Stomach (tissue), 9 donors: ENCODE results near the gene SPNS2. TPM values are rescaled to one million over a fixed set of nuclear protein-coding genes. Genes with fewer than 3 reads are reported as not detected.

Experiments
- DNase-seq, 2 donors: peaks; one replicate each; pipeline versions ENCODE4 v3.0.0 to v3.0.0-alpha.2; 2013 to 2019
- H3K27ac ChIP-seq, 5 donors: fragments of 200-600 bp in 4 of 5; sonication (generic) in 4 of 5; one replicate each; pipeline ENCODE4 v1.5.1; 2013 to 2019; ENCODE audit warnings: mild to moderate bottlenecking in 1 of 5, moderate library complexity in 1 of 5
- H3K27me3 ChIP-seq, 3 donors: fragments of 200-600 bp; sonication (generic); one replicate each; pipeline ENCODE4 v1.5.1; 2017 to 2019; ENCODE audit warnings: mixed run types in 1 of 3
- H3K36me3 ChIP-seq, 4 donors: fragments of 200-600 bp; sonication (generic); 1 replicate in 3 of 4; 2 replicates in 1 of 4; pipeline ENCODE4 v1.5.1; 2016 to 2019
- H3K4me1 ChIP-seq, 4 donors: fragments of 200-600 bp; sonication (generic); one replicate each; pipeline ENCODE4 v1.5.1; 2016 to 2019
- H3K4me3 ChIP-seq, 4 donors: fragments of 200-600 bp; sonication (generic) in 3 of 4; one replicate each; pipeline ENCODE4 v1.5.1; 2016 to 2019; ENCODE audit warnings: mild to moderate bottlenecking in 1 of 4
- H3K9me3 ChIP-seq, 4 donors: fragments of 200-600 bp; sonication (generic); one replicate each; pipeline ENCODE4 v1.5.1; 2016 to 2019
- CTCF ChIP-seq, 7 experiments: fragments of 450-650 bp in 4 of 7; fragments of 200-600 bp in 3 of 7; sonication (generic) in 3 of 7; IDR thresholded peaks; one replicate each; pipeline ENCODE4 v1.5.1; 2016 to 2019; ENCODE audit warnings: antibody characterized with exemption in 7 of 7, control low read depth in 2 of 7, mild to moderate bottlenecking in 1 of 7
- EP300 ChIP-seq: sonication (generic); formaldehyde crosslinking; IDR thresholded peaks from one replicate; pipeline ENCODE4 v1.6.1; 2017; ENCODE audit warnings: antibody characterized with exemption
- POLR2A ChIP-seq, 4 donors: fragments of 450-650 bp; IDR thresholded peaks; one replicate each; pipeline ENCODE4 v1.6.1; 2016; ENCODE audit warnings: antibody characterized with exemption in 4 of 4, control low read depth in 2 of 4, mild to moderate bottlenecking in 1 of 4, moderate library complexity in 1 of 4
- POLR2AphosphoS5 ChIP-seq, 3 donors: sonication (generic); formaldehyde crosslinking; IDR thresholded peaks; one replicate each; pipeline ENCODE4 v1.6.1; 2016; ENCODE audit warnings: antibody characterized with exemption in 3 of 3
- WGBS, 5 donors: extraction: QIAGEN DNeasy Blood & Tissue Kit in 3 of 5; methylation state at CpG; one replicate each; pipeline versions ENCODE4 v1.1.5 to v1.1.7; 2013 to 2018; 5-methylcytosine and 5-hydroxymethylcytosine counted together
- intact Hi-C: fragments of 100-400 bp; cut with DNase I; formaldehyde crosslinking; loops from one replicate; pipeline ENCODE4 v1.15.1; 2023; ENCODE audit warnings: low total_unique reads
- polyA plus RNA-seq, 3 donors: library from polyadenylated mRNA; stranded (reverse); fragments of 200-250 nt; gene quantifications; one replicate each; pipeline ENCODE4 v1.2.3, GENCODE V29; 2013
- total RNA-seq, 5 donors: library from RNA; depleted of rRNA; stranded (reverse); fragments of >200 nt; gene quantifications; one replicate each; pipeline versions ENCODE4 v1.1.0 to v1.2.3, GENCODE V29; 2014 to 2016
- donor health status: healthy with polysubstance abuse.
- donor health status: Bipolar disorder and iron deficiency.
- donor health status: healthy.

Gene SPNS2
- total and polyA plus RNA-seq, 8 donors = 4.1 to 67.7 (median 24.3) TPM

- TF ChIP-seq POLR2AphosphoS5 (IDR thresholded peaks at IDR 0.05) = no peak
- TF ChIP-seq POLR2A (IDR thresholded peaks at IDR 0.05) = no peak
- TF ChIP-seq CTCF (IDR thresholded peaks at IDR 0.05) = no peak
- TF ChIP-seq EP300 = no peak
- Histone ChIP-seq H3K4me1 (no peaks in the 10 kb centered on the region), H3K4me3 (no peak overlapping the region), H3K9me3 (no peaks in the 10 kb centered on the region), H3K27me3 (no peaks in the 10 kb centered on the region), H3K27ac (no peak overlapping the region), H3K36me3 (no peaks in the 10 kb centered on the region)
- DNase-seq = no peak
- WGBS, 5 donors = 78 to 88% (median 81%) methylated on average over 7 of the region's 7 CpGs
- intact Hi-C loops = no loop called here
Measured at GRCh38 chr17:4467287-4467686, 31.4 kb upstream of the SPNS2 start.

- Histone ChIP-seq H3K9me3 (no peaks in the 10 kb centered on the region), H3K36me3 (no peaks in the 10 kb centered on the region), H3K27me3 (no peaks in the 10 kb centered on the region), H3K27ac (no peak overlapping the region), H3K4me3 (no peak overlapping the region), H3K4me1 (peaks cover 7 to 11% (median 9%) of the 10 kb centered on the region in 4 donors)
- TF ChIP-seq POLR2A (IDR thresholded peaks at IDR 0.05) = no peak
- TF ChIP-seq EP300 = no peak
- TF ChIP-seq POLR2AphosphoS5 (IDR thresholded peaks at IDR 0.05) = no peak
- no peak for TF ChIP-seq CTCF (IDR thresholded peaks at IDR 0.05)
- intact Hi-C loops = no loop called here
- DNase-seq = no peak
- 85 to 92% (median 89%) methylated on average over 11 to 12 of the region's 12 CpGs for WGBS, 5 donors
Measured at GRCh38 chr17:4469552-4469951, 29.1 kb upstream of the SPNS2 start.

GRCh38 chr17:4472286-4472685 is 26.4 kb upstream of the SPNS2 start:
- H3K27me3 ChIP-seq = no peaks in the 10 kb centered on the region
- intact Hi-C loops = no loop called here
- H3K36me3 ChIP-seq = no peaks in the 10 kb centered on the region
- H3K27ac ChIP-seq = no peak overlapping the region
- TF ChIP-seq POLR2AphosphoS5 (IDR thresholded peaks at IDR 0.05) (no peak), CTCF (IDR thresholded peaks at IDR 0.05) (no peak), POLR2A (IDR thresholded peaks at IDR 0.05) (no peak), EP300 (no peak)
- 87 to 95% (median 91%) methylated on average over 3 of the region's 3 CpGs for WGBS, 5 donors
- no peaks in the 10 kb centered on the region for H3K9me3 ChIP-seq
- H3K4me3 ChIP-seq = no peak overlapping the region
- peaks cover 21 to 38% (median 26%) of the 10 kb centered on the region in 4 donors for H3K4me1 ChIP-seq
- no peak for DNase-seq

- Histone ChIP-seq H3K27ac (peak overlapping the region in 2 of 5 donors; percentile 52 to 60), H3K4me3 (no peak overlapping the region), H3K4me1 (peaks cover 21 to 43% (median 32%) of the 10 kb centered on the region in 4 donors), H3K27me3 (no peaks in the 10 kb centered on the region), H3K9me3 (no peaks in the 10 kb centered on the region), H3K36me3 (no peaks in the 10 kb centered on the region)
- intact Hi-C loops = no loop called here
- WGBS, 5 donors = 39 to 66% (median 57%) methylated on average over 12 to 13 of the region's 13 CpGs; no CpG with 5 or more reads in 1 of the 5 donors
- TF ChIP-seq EP300 = no peak
- peak in 1 of 3 donors; percentile 23 for TF ChIP-seq POLR2AphosphoS5 (IDR thresholded peaks at IDR 0.05)
- DNase-seq = peak in 1 of 2 donors; percentile 86
Measured at GRCh38 chr17:4474093-4474492, 24.6 kb upstream of the SPNS2 start.

GRCh38 chr17:4475001-4475400 is 23.7 kb upstream of the SPNS2 start:
- no peak for DNase-seq
- H3K9me3 ChIP-seq = no peaks in the 10 kb centered on the region
- peaks cover 26 to 52% (median 37%) of the 10 kb centered on the region in 4 donors for H3K4me1 ChIP-seq
- no peaks in the 10 kb centered on the region for H3K36me3 ChIP-seq
- intact Hi-C loops = no loop called here
- WGBS, 5 donors = 81 to 88% (median 83%) methylated on average over 9 of the region's 9 CpGs
- H3K27ac ChIP-seq = peak overlapping the region in 3 of 5 donors; percentile 78 to 80 (median 79)
- no peak overlapping the region for H3K4me3 ChIP-seq
- H3K27me3 ChIP-seq = no peaks in the 10 kb centered on the region
- TF ChIP-seq POLR2A (IDR thresholded peaks at IDR 0.05) = no peak
- TF ChIP-seq CTCF (IDR thresholded peaks at IDR 0.05) = no peak
- no peak for TF ChIP-seq EP300
- no peak for TF ChIP-seq POLR2AphosphoS5 (IDR thresholded peaks at IDR 0.05)
